HG03342 (cell line): ENCODE data around the gene ABHD8.

Experiments
- ATAC-seq: cut with Tn5 transposase; IDR thresholded peaks from one replicate; pipeline ENCODE4 v1.9.1; 2021; ENCODE audit warnings: mild to moderate bottlenecking, moderate library complexity; ENCODE audit not compliant: unreplicated experiment

The ABHD8 gene

DNA sequence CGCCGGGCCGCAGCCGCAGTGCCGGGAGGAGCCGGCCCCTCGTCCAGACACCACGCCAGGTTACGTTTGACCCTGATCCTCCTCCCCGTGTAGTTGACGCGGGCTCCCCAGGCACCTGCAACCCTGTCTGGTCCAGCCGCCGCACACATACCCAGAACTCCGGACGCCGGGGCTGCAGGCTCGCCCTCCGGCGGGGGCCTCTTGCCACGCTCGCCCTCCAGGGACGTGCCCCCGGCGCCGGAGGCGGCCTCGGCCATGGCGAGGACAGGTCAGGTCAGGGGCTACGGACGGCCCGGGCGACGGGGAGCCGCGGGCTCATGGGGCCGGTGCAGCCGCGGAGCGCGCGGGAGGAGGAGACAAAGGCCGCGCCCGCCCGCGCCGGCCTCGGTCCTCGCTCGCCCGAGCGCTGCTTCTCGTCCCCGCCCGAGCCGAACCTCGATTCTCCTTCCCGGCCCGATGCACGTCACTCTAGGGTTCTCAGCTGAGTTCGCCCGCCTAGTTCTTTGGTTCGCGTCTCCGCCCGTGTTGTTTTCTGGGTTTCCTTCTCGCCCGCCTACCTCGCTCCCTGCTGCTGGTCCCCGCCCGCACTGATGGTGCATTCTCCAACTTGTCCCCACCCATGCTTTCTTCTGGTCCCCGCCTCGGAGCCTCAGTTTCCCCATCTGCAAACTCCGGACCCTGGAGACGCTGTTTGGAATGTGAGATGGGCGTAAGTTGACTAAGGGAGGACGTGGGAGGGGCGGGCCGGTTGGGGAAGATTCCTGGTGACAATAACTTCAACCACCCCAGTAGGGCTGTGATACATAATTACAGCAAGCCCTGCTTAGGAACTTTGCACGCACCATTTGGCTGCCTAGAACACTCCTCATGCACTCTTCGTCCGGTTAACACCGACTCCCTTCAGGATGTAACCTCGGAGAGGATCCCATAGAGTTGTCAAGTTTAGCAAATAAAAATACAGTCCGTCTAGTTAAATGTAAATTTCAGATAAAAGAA is 31.5 kb upstream of the ABHD8 start, which contains the start of gene ANO8:
TSS of gene ANO8 (minus strand) at position 442 of the 996 bp plus-strand sequence. CDS start at position 257, 185 bp downstream.
- peak; percentile 40 for ATAC-seq

DNA sequence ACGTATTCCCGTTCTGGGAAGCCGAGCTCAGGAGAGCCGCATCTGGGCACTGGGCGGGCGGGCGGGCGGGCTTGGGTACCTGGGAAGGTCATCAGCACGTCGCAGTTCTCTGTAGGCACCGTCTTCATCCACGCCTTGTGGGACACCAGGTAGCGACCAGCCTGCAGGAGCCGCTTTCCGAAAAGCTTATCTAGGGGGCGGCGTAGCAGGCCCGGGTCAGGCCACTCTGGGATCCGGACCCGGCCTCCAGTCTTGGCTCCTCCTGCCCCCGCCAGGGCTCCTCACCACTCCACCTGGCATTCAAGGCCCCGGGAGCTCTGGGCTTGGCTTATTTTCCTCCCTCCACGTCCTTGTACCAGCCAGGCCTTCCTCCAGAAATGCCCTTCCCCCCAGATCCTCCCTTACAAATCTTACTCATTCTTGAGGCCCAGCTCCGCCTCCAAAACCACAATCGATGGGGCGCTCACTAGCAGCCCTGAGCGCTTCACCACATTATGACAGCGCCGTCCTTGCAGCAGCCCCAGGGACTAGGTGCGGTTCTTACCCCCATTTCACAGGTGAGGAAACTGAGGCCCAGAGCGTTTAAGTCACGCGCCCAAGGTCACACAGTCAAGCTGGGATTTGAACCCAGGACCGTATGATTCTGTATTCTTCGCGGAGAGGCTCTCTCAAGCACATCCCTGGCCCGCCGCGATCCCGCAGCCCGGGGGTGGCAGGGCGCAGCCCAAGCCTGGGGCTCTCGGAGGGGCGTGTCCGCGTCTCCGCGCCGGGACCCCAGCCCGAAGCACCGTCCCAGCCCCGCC is 30.6 kb upstream of the ABHD8 start:
- no peak for ATAC-seq

DNA sequence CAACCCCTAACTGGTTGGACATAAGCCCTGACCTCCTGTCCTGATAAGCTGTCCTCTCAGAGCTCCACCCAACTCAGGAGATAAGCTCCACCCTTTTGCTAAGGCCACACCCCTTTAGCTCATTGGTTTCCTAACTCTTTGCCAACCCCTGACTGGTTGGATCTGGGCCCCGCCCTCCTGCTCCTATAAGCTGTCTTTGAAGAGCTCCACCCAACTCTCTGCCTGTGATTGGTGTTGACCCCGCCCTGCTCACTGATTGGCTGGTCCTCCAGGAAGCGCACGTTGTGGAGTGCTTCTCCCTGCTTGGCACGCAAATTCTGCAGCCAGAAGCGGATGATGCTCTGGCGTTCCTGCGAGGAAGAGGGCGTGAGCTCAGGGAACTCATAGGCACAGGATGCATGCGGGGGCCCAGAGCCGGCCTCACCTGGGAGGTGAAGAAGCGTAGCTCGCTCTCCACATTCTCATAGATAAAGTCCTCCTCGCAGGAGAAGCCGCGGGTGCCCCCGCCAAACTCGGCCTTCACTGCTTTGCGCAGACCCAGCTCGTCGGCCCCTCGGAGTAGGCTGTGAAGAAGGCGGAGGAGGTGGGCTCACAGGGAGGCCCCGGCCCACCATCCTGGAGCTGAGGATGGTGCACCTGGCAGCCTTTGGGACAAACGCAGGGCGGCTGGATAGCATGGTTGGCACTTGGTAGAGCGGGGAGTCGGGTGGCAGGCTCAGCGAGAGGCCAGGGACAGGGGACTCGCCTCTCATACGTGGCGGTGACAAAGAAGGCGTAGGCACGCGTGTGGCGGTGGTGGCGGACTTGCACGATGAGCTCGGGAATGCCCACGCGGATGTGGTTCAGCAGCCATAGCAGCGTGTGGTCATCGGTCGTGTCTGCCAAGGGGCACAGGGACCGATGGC is 29.7 kb upstream of the ABHD8 start:
- ATAC-seq = no peak

DNA sequence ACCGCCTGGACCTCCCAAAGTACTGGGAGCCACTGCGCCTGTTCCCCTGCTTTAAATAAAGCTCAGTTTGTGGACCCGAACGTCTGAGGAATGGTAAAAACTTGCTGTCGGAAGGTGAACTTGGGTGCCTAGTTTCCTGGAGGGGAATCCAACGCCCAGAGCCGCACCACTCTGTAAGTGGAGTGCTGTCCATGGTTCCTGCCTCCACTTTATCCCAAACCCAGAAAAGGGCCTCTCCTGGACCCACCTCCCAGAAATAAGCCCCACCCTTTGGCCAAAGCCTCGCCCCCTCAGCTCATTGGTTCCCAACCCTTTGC is 29.1 kb upstream of the ABHD8 start:
- ATAC-seq = no peak

DNA sequence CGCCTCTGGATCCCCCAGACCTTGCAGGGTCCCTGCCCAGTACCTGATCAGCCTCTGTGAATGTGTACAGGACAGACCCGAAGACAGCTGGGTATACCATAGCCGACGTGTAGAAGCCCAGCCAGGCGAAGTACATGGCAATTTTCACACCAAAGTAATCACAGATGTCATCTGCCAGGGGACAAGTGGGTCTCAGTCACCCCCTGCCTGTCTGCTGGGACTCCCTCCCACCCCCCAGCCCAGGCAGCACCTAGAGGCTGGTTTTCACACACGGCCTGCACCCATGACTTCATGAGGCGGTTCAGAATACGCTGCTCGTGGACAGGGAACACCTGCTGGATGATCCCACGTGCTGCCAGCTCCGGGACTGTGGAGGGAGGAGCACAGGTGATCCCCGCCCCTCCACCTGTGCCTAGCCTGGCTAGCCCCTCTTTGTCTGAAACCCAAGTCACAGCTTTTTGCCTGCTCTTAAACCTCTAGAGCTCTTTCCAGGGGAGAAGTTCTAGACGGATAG is 27.9 kb upstream of the ABHD8 start:
- no peak for ATAC-seq

DNA sequence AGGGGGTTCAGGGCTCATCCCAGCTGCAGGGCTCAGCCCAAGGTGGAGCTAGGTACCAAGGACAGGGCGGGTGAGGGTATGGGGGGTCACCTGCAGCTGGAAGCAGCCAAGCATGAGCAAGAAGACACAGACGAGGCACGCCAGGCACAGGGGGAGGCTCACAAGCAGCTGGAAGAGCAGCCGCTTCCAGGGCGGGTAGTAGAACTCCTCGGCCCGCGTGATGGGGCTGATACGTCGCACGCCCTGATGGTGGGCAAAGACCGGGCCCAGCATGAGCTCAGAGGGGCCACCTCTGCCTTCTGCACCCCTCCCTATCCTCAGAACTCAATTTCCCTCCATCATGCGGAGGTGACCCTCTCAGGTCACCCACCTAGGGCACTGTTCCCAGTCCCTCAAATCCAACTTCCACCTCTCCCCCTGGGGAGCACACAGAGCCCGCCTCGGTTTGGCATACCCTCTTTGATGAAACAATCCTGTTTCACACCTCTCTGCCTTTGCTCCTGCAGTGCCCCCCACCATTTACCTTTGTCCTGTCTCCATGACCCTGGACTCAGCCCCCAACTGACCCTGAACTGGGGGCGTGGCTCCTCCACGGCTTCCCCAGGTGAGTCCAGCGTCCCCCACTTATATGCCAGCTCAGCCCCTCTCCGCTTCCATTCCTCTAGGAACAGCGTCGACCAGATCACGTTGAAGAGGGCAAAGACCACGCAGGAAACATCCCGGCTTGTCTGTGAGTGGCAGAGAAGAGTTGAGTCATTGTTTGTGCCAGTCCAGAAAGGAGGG is 27.2 kb upstream of the ABHD8 start:
- no peak for ATAC-seq

DNA sequence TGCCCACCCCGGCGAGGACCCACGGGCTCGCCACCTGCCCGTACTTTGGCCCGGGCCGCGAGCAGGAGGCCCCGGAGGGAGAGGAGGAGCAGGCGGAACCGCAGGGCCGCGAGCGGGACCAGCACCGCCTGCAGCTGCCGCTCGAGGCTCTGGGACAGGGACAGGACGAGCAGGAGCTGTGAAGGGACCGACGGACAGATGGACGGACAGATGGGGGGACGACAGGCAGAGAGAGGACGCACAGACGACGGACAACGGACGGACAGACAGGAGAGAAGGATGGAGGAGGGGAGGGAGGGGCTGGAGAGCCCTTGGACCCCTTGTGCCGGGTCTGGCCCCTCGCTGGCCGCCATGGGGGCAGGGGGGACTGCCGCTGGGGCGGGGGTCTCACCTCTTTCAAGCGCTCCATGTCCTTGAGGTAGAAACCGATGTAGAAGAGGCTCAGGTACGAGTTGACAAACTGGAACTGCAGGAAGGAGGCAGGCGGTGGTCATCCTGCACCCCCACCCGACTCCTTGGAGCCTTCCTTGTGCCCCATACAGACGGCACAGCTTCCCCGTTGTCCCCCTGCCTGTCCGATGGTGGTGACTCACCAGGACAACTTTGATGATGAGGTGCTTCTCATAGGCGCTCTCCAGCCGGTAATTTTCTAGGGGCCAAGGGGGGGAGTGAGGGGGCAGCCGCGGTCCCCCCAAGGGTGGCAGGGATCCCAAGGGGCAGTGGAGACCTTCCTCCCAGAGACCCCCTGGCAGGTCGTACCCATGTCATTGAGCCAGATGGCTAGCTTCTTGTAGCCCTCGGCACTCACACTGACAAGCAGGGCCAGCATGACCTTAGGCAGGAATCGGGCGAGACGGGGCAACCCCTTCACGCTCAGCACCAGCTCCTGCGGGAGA is 26.4 kb upstream of the ABHD8 start:
- no peak for ATAC-seq

DNA sequence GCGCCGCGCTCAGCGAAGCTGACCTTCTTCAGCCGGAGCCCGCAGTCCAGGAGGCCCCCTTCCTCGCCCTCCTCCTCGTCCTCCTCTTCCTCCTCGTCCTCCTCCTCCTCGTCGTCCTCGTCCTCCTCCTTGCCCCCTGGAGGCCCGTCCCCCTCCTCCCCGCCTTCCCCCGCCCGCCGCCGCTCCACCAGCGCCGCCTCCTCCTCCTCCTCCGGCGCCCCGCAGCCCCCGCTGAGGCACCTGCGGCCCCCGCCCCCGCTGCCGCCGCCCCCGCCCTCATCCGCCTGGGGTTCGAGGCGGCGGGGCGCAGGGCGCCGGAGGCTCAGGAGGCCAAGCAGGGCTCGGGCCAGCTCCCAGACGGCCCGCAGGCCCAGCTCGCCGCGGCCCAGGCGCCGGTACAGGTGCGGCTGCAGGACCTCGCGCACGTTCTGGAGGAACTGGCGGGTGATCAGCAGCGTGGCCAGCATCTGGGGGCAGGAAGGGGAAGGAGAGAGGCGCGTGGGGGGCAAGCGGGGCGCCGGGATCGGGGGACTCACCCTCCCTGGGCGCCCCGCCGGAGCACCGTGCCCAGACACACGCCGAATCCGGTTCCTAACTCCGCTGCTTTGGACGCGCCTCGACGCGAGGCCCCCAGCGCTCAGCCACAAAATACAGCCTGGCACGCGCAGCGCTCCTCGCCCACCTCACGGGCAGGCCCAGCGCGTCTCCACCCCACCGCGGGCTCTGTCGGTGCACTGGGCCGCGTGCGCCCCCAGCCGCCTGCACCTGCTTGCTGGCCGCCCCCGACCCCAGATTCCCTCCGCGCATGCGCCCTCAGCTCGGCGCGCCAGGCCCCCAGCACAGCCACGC is 25.5 kb upstream of the ABHD8 start:
- ATAC-seq = no peak

DNA sequence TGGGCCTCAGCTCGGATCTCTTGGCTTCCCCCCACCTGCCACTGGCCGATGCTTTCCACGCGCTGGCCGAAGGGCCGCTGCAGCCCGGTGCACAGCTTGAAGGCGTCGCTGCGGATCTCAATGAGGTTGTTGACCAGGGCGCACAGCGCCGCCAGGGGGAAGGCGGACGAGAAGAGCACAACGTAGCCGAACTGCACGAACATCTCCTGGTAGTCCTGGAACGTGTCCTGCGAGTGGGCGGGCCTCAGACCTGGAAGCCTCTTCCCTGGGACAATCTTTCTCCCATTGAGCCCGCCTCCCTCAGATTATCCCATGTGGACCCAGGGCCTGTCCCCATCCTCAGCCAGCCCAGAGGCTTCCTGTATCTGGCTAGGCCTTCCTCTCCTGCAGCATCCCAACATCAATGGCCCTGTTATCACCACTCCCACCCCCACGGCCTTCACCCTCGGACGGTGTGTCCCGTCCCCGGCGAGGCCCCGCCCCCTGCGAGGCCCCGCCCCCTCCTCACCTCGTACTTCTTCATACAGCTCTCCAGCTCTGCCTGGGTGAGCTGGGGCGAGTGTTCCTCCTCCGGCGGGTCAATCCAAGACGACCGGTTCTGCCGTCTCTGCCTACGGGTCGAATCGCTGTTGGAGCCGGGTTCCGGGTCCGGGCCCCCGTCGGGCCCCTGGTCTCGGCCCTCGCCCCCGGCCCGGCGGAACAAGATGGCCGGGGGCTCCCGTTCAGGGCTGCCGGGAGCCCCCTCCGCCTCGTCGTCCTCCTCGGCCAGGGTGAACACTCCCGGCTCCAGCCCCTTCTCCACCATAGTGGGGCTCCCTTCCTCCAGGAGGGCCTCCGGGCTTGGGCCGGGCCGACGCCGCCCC is 24.7 kb upstream of the ABHD8 start:
- ATAC-seq = no peak

DNA sequence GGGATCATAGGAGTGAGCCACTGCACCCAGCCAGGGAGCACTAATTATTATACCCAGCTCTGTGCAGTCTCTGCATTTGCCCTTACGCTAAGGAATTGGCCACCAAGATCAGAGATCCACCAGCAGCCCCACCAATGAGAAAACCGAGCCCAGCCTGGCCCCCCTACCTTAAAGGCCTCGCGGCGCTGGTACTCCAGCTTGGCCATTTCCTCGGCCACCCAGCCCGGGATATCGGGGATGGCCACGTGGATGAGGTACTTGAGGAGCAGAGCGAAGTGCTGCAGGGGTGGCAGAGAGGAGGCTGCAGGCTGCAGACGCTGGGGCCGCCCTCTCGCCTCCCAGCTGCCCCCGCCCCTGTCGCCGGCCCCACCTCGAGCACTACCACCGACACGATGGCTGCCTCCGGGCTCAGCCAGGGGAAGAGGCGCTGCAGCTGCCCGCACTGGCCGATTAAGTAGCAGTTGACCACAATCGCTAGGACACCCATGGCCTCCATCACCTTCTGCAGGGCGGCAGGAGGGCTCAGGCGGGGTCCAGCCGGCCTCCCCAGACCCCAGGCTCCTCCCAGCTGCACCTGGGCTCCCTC is 23.9 kb upstream of the ABHD8 start:
- ATAC-seq = no peak

DNA sequence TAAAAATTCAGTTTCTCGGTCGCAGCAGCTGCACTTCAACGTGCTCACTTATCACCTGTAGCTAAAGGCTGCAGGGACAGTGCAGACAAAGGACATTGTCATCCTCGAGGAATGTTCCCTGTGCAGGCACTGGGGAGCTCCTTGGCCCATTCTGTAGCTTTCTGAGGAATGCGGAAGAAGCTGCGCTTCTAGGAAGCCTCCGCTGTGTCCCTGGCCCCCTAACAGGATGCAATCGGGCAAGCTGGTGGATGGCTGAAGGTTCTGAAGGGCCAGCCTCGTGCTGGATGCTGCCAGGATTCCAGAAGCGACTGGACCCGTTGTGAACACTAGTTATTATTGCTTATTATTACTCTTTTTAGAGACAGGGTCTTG is 23.4 kb upstream of the ABHD8 start:
- no peak for ATAC-seq

DNA sequence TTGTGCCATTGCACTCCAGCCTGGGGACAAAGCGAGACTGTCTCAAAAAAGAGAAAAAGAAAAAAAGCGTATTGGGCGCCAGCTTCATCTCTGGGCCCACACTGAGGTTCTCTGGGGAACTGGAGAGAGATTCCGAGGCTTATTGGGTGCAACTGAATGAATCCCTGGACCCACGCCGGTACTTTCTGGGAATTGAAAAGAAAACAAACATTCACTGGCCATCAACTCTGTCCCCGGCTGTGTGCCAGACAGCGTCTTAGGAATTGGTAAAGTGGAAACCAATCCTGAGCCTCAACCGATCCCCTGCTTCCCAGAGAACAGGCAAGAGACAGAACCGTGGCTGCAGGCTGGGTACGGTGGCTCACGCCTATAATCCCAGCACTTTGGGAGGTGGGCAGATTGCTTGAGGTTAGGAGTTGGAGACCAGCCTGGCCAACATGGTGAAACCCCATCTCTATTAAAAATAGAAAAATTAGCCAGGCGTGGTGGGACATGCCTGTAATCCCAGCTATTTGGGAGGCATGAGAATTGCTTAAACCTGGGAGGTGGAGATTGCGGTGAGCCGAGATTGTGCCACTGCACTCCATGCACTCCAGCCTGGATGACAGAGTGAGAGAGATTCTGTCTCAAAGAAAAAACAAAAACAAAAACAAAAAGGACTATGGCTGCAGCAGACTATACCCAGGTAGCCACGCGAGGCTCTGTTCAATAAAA is 22.8 kb upstream of the ABHD8 start:
- no peak for ATAC-seq

DNA sequence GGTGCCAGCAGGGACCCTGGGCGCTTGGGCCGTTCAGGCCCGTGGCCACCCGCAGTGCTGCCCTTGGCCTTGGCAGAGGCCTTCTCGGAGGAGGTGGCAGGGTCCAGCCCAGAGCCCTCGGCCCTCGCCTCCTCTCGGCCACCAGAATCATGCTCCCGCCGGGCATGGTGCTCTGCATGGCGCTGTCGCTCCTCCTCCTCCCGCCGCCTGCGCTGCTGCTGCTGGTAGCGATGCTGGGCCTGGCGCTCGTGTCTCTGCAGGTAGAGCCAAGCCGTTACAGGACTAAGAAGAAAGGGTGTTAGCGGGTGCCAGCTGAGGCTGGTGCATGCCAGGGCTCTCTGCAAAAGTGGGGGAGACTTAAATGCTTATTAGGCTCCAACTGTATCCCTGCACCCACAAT is 21.9 kb upstream of the ABHD8 start:
- ATAC-seq = no peak

DNA sequence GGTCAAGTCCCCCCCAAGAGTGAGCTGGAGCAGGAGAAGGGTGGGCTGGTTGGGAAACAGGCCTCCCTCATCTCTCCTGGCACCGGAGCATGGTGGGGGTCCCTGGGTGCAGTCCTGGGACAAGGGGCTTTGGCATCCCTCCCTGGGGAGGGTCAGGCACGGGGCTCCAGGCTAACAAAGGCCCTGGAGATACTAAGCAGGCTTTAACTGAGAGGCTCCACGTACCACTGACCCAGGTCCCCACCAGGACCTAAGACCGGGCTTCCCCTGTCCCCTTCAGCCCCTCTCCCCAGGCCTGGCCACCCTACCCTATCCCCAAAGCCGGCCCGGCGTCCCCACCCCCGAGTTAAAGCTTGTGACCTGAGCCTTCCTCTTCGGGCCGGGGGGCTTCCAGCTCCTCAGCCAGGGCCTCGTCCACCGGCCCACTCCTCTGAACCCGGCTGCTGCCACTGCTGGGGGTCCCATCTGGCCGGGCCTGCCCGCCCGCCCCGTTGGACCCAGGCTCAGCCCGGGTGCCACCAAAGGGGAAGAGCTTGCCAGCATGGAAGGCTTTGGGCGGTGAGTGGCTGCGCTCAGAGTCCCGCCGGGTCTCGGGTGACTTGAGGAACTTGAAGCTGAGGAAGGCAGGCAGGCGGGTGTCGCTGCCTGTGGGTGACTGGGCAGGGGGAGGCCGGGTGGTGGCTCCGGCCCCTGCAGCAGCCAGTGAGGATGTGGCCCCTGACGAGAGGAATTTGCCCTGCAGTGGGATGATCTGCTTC is 21.3 kb upstream of the ABHD8 start:
- no peak for ATAC-seq

DNA sequence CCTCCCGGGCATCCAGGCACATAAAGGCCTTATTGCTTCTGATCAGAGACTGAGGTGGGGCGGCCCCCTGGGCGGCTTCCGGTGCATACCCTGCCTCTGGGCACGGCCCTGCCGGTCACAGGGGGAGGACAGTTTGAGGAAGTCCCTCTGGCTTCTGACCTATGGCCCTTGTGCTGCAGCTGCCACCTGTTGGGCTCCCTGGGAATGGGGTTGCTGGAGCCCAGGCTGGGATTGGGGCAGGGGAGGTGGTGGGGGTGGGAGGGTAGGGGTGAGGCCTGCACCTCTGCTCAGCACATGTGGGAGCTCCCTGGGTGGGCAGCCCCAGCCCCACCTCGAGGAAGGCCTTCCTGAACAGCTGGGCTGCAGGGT is 20.7 kb upstream of the ABHD8 start:
- ATAC-seq = no peak
